K562 (cell line): Measurements from ENCODE around the gene ZNF334. TPM values are rescaled to one million over a fixed set of nuclear protein-coding genes. Genes with fewer than 3 reads are reported as not detected.

ENCODE experiments used
- ATAC-seq: fragments of 200-7000 bp; cut with Tn5 transposase; 3 replicates; pipeline ENCODE4 v1.9.1; 2020; ENCODE audit warnings: moderate library complexity
- BruUV-seq: library from RNA; stranded (reverse); fragments of 400-500 nt; replicated peaks from 2 replicates; lab custom pipeline; 2021; lab: Mats Ljungman, UMichigan
- CTCF ChIA-PET: fragments of 300-600 bp; formaldehyde crosslinking; extraction: SDS; loops from one replicate; lab custom pipeline; 2021; ENCODE audit warnings: low intra/inter-chr PET ratio; lab: Yijun Ruan, JAX
- POLR2A ChIA-PET: fragments of 300-600, 350-650 bp; sonication (Branson Sonifier 250); formaldehyde crosslinking; extraction: SDS; loops from one replicate; lab custom pipeline; 2021; ENCODE audit warnings: antibody characterized with exemption, inconsistent platforms; lab: Yijun Ruan, JAX
- DNase-seq, 4 experiments: peaks; one replicate each; pipeline versions ENCODE4 v3.0.0 to v3.0.0-alpha.2; 2011 to 2018; ENCODE audit warnings: low spot score in 3 of 4, mixed read lengths in 3 of 4; ENCODE audit errors: extremely low read depth in 1 of 4
- FAIRE-seq: peaks from 2 replicates; lab custom pipeline; 2011; peaks lifted over from hg19 to GRCh38; lab: Jason Lieb, UNC
- H2AFZ ChIP-seq: 2 replicates; pipeline ENCODE4 v1.6.0; 2011; ENCODE audit warnings: low read depth, low read length, control low read depth, inconsistent platforms
- H3K27ac ChIP-seq: fragments of 200-600 bp; 3 replicates; pipeline ENCODE4 v1.8.0; 2011; ENCODE audit warnings: low read depth, mild to moderate bottlenecking, control low read depth, inconsistent platforms, low read length, moderate library complexity, mixed read lengths; ENCODE audit errors: extremely low read depth
- H3K27me3 ChIP-seq, 2 experiments: fragments of 300-600 bp in 1 of 2; 2 replicates in 1 of 2; 3 replicates in 1 of 2; pipeline versions ENCODE4 v1.6.0 to v1.8.0; 2011; ENCODE audit warnings: inconsistent platforms in 2 of 2, low read length in 2 of 2, mild to moderate bottlenecking in 1 of 2, mixed read lengths in 1 of 2, moderate library complexity in 1 of 2; ENCODE audit not compliant: control insufficient read depth in 2 of 2, insufficient read depth in 2 of 2
- H3K36me3 ChIP-seq: fragments of 300-600 bp; 3 replicates; pipeline ENCODE4 v1.8.0; 2011; ENCODE audit warnings: mild to moderate bottlenecking, low read length, inconsistent platforms; ENCODE audit not compliant: control insufficient read depth, insufficient read depth
- H3K4me1 ChIP-seq, 2 experiments: fragments of 200-600 bp in 1 of 2; replicated peaks in 1 of 2; 2 replicates in 1 of 2; 3 replicates in 1 of 2; pipeline versions ENCODE4 v1.5.1 to v1.8.0; 2011; ENCODE audit warnings: inconsistent platforms in 2 of 2, low read length in 2 of 2, mild to moderate bottlenecking in 1 of 2, mixed read lengths in 1 of 2, moderate library complexity in 1 of 2; ENCODE audit not compliant: control insufficient read depth in 2 of 2, insufficient read depth in 2 of 2
- H3K4me2 ChIP-seq: 2 replicates; pipeline ENCODE4 v1.6.1; 2011; ENCODE audit warnings: low read length, control low read depth, inconsistent platforms, mixed read lengths; ENCODE audit not compliant: insufficient read depth
- H3K4me3 ChIP-seq: fragments of 200-600 bp; sonication (generic), shearing (Covaris generic); 2 replicates; pipeline ENCODE4 v1.5.1; 2016; ENCODE audit warnings: control low read depth, inconsistent platforms
- H3K79me2 ChIP-seq: fragments of 200-600 bp; 3 replicates; pipeline ENCODE4 v1.8.0; 2011; ENCODE audit warnings: low read length, inconsistent platforms; ENCODE audit not compliant: control insufficient read depth, insufficient read depth
- H3K9ac ChIP-seq, 2 experiments: 2 replicates each; pipeline versions ENCODE4 v1.6.0 to v1.6.1; 2011; ENCODE audit warnings: low read depth in 2 of 2, low read length in 2 of 2, control low read depth in 1 of 2, inconsistent platforms in 1 of 2, mild to moderate bottlenecking in 1 of 2, mixed read lengths in 1 of 2; ENCODE audit not compliant: insufficient read depth in 1 of 2
- H3K9me1 ChIP-seq: one replicate; pipeline ENCODE4 v1.6.0; 2011; ENCODE audit warnings: inconsistent platforms, mild to moderate bottlenecking, low read length, moderate library complexity; ENCODE audit not compliant: control insufficient read depth, insufficient read depth
- H3K9me3 ChIP-seq: replicated peaks from 2 replicates; pipeline ENCODE4 v1.5.1; 2011; ENCODE audit warnings: low read depth, low read length, inconsistent platforms; ENCODE audit not compliant: control insufficient read depth, insufficient read depth
- H4K20me1 ChIP-seq: replicated peaks from 2 replicates; pipeline ENCODE4 v1.6.1; 2011; ENCODE audit warnings: low read length, inconsistent platforms, mixed read lengths; ENCODE audit not compliant: control insufficient read depth, insufficient read depth
- CBFA2T2 ChIP-seq: fragments of 450-650 bp; conservative IDR thresholded peaks from 2 replicates; pipeline ENCODE4 v1.6.1; 2017; ENCODE audit warnings: mild to moderate bottlenecking
- CBX5 ChIP-seq: IDR thresholded peaks from 2 replicates; pipeline ENCODE4 v1.6.1; 2014; ENCODE audit warnings: low read depth, borderline replicate concordance
- CBX8 ChIP-seq: fragments of 200-600 bp; sonication (generic); IDR thresholded peaks from 2 replicates; pipeline ENCODE4 v1.6.1; 2012; ENCODE audit warnings: borderline replicate concordance, mixed run types, low read depth, mild to moderate bottlenecking, moderate library complexity, mixed read lengths, low read length, control low read depth, inconsistent platforms; ENCODE audit not compliant: poor library complexity, severe bottlenecking; ENCODE audit errors: extremely low read depth
- HDGF ChIP-seq: fragments of 450-650 bp; IDR thresholded peaks from 2 replicates; pipeline ENCODE4 v1.6.1; 2016
- L3MBTL2 ChIP-seq: fragments of 450-650 bp; IDR thresholded peaks from 2 replicates; pipeline ENCODE4 v1.6.1; 2016; ENCODE audit warnings: mild to moderate bottlenecking, moderate library complexity
- MNT ChIP-seq, 2 experiments: fragments of 450-650 bp; conservative IDR thresholded peaks; 2 replicates each; pipeline ENCODE4 v1.6.1; 2017; ENCODE audit warnings: mild to moderate bottlenecking in 2 of 2, moderate library complexity in 2 of 2
- RAD21 ChIP-seq, 2 experiments: fragments of 250-450 bp in 1 of 2; fragments of 450-650 bp in 1 of 2; sonication (Bioruptor Pico) in 1 of 2; formaldehyde crosslinking in 1 of 2; IDR thresholded peaks in 1 of 2; conservative IDR thresholded peaks in 1 of 2; 2 replicates each; pipeline versions ENCODE4 v1.4.0 to v1.8.0; 2020 to 2022; ENCODE audit warnings: mild to moderate bottlenecking in 2 of 2, moderate library complexity in 1 of 2
- TCF7 ChIP-seq: sonication (generic); IDR thresholded peaks from 2 replicates; pipeline ENCODE4 v1.6.1; 2016; ENCODE audit warnings: antibody characterized with exemption, borderline replicate concordance
- ZNF75A ChIP-seq: fragments of 450-650 bp; formaldehyde crosslinking; IDR thresholded peaks from 2 replicates; pipeline ENCODE4 v1.4.0; 2020; ENCODE audit warnings: mild to moderate bottlenecking
- WGBS: fragments of 100-300 bp; shearing (Covaris generic); methylation state at CpG from one replicate; pipeline ENCODE4 v1.1.6; 2016; ENCODE audit warnings: low coverage, mixed read lengths; ENCODE audit not compliant: insufficient coverage; ENCODE audit errors: missing lambda C conversion rate; 5-methylcytosine and 5-hydroxymethylcytosine counted together
- in situ Hi-C: fragments of 300-500 bp; cut with MboI; formaldehyde crosslinking; loops from 4 replicates; pipeline ENCODE4 v1.15.0; 2018; ENCODE audit warnings: inconsistent platforms, mixed read lengths
- intact Hi-C: fragments of 100-400 bp; cut with micrococcal nuclease; formaldehyde crosslinking; loops from 2 replicates; pipeline ENCODE4 v1.14.2; 2022
- polyA plus RNA-seq, 8 experiments: library from polyadenylated mRNA; depleted of rRNA in 4 of 8; stranded (reverse) in 5 of 8; unstranded in 3 of 8; fragments of >200 nt; fragmentation: Nextera tagmentation in 2 of 8; fragmentation: Illumina TruSeq in 1 of 8; extraction: Ambion mirVana in 2 of 8; extraction: Trizol in 1 of 8; gene quantifications; 2 replicates each; pipeline versions ENCODE4 v1.2.1 to v1.2.3, GENCODE V29; 2011 to 2014; ENCODE audit warnings: inconsistent platforms in 1 of 8, missing spikeins in 1 of 8
- total RNA-seq, 7 experiments: library from RNA; depleted of rRNA in 6 of 7; stranded (reverse); fragments of >200 nt in 6 of 7; fragmentation: Illumina TruSeq in 2 of 7; extraction: Trizol in 2 of 7; gene quantifications; 2 replicates each; pipeline versions ENCODE4 v1.2.1 to v1.2.3, GENCODE V29; 2011 to 2021; ENCODE audit warnings: low replicate concordance in 1 of 7
- TF ChIP-seq, protein P1 (sequence below): fragments of 450-650 bp; formaldehyde crosslinking; IDR thresholded peaks from 2 replicates; pipeline ENCODE4 v1.4.0; 2020; ENCODE audit warnings: mild to moderate bottlenecking, moderate library complexity
- TF ChIP-seq, protein P2 (sequence below): fragments of 250-450 bp; sonication (Bioruptor Pico); IDR thresholded peaks from 2 replicates; pipeline ENCODE4 v1.6.1; 2021; ENCODE audit warnings: mild to moderate bottlenecking

Gene ZNF334
- total and polyA plus RNA-seq, 9 of the 15 experiments (the other 6 are each of a cell fraction or from before 2014, with no cell fraction given): 0.06 to 0.27 (median 0.21) TPM; not detected in 1

- 0% methylated on average over 3 of the region's 3 CpGs for WGBS
- H4K20me1 ChIP-seq: no peaks in the 10 kb centered on the region; the same call in 1 of the 2 replicates
- ChIA-PET POLR2A (no interaction called here), CTCF (no interaction called here)
- H3K79me2 ChIP-seq: no peaks in the 10 kb centered on the region
- H3K4me1 ChIP-seq: no peaks in the 10 kb centered on the region
- no peak for FAIRE-seq
- no peak overlapping the region for H3K27ac ChIP-seq
- H3K4me3 ChIP-seq: no peak overlapping the region
- in situ Hi-C loops (no loop called here), intact Hi-C loops (no loop called here)
- no peaks in the 10 kb centered on the region for H3K36me3 ChIP-seq
- peaks cover 7% of the 10 kb centered on the region for H3K9me3 ChIP-seq
- DNase-seq: no peak
- H3K9ac ChIP-seq: no peak overlapping the region
- peaks cover 0 to 4% of the 10 kb centered on the region in 2 experiments; a peak in 1 of 5 replicates for H3K27me3 ChIP-seq
- H3K4me2 ChIP-seq: no peak overlapping the region
- H2AFZ ChIP-seq: no peak overlapping the region
- no peak for ATAC-seq
- BruUV-seq: no TSS peak
- H3K9me1 ChIP-seq: no peaks in the 10 kb centered on the region
- TF ChIP-seq L3MBTL2: no peak
- no peak for TF ChIP-seq CBX5
- TF ChIP-seq CBFA2T2: no peak
- TF ChIP-seq, protein P1, sequence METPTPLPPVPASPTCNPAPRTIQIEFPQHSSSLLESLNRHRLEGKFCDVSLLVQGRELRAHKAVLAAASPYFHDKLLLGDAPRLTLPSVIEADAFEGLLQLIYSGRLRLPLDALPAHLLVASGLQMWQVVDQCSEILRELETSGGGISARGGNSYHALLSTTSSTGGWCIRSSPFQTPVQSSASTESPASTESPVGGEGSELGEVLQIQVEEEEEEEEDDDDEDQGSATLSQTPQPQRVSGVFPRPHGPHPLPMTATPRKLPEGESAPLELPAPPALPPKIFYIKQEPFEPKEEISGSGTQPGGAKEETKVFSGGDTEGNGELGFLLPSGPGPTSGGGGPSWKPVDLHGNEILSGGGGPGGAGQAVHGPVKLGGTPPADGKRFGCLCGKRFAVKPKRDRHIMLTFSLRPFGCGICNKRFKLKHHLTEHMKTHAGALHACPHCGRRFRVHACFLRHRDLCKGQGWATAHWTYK (CRISPR knock-in tag): no peak
Measured at GRCh38 chr20:46505506-46505905, 7.9 kb downstream of the ZNF334 start.

DNA sequence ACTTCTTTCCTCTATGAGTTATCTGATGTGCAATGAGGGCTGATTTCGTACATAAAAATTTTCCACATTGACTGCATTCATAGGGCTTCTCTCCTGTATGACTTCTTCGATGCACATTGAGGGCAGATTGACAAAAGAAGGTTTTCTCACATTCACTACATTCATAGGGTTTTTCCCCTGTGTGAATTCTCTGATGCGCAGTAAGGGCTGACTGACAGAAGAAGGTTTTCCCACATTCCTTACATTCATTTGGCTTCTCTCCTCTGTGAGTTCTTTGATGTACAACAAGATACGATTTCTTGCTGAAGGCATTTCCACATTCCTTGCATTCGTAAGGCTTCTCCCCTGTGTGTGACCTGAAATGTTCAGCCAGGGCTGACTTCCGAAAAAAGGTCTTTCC, 11.4 kb downstream of the ZNF334 start:
- in situ Hi-C loops: no loop called here
- no peak for TF ChIP-seq TCF7
- TF ChIP-seq, protein P2, sequence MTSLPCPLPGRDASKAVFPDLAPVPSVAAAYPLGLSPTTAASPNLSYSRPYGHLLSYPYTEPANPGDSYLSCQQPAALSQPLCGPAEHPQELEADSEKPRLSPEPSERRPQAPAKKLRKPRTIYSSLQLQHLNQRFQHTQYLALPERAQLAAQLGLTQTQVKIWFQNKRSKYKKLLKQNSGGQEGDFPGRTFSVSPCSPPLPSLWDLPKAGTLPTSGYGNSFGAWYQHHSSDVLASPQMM (CRISPR knock-in tag): no peak
- no peak for TF ChIP-seq MNT (conservative IDR thresholded peaks at IDR 0.05)
- TF ChIP-seq ZNF75A (CRISPR knock-in tag): peak; percentile 43; the same call in 1 of the 2 replicates
- TF ChIP-seq CBX8: no peak
- no peak for TF ChIP-seq HDGF
- no peak for TF ChIP-seq RAD21 (CRISPR knock-in tag; conservative IDR thresholded peaks at IDR 0.05 in 1 of 2, IDR thresholded peaks at IDR 0.05 in 1 of 2)

More for the DNA sequence above, 11.4 kb downstream of the ZNF334 start:
- no TSS peak for BruUV-seq
- no peak for FAIRE-seq
- peaks cover 7% of the 10 kb centered on the region for H3K9me3 ChIP-seq
- H3K79me2 ChIP-seq: no peaks in the 10 kb centered on the region
- H3K9me1 ChIP-seq: no peaks in the 10 kb centered on the region
- H3K27ac ChIP-seq: no peak overlapping the region
- no peaks in the 10 kb centered on the region for H4K20me1 ChIP-seq
- ChIA-PET CTCF (no interaction called here), POLR2A (no interaction called here)
- H3K4me1 ChIP-seq: no peaks in the 10 kb centered on the region
- H3K4me2 ChIP-seq: no peak overlapping the region
- H3K27me3 ChIP-seq: peaks cover 0 to 12% of the 10 kb centered on the region in 2 experiments; a peak in 1 of 5 replicates
- H2AFZ ChIP-seq: no peak overlapping the region
- H3K9ac ChIP-seq: no peak overlapping the region
- ATAC-seq: no peak
- no peaks in the 10 kb centered on the region for H3K36me3 ChIP-seq
- intact Hi-C loops: no loop called here
- no peak overlapping the region for H3K4me3 ChIP-seq
- DNase-seq: no peak
- WGBS: 1% methylated on average over 6 of the region's 6 CpGs
